Measurements from ENCODE around the gene GHITM. TPM values are rescaled to one million over a fixed set of nuclear protein-coding genes. Genes with fewer than 3 reads are reported as not detected.
"Not testable (repeated sequence)": the region's sequence is repeated elsewhere in the genome, so short reads cannot be mapped to it uniquely, and the experiment has no call there.

GHITM gene
- total and polyA plus RNA-seq, 2 of the 8 experiments (the other 6 are each of a cell fraction or from before 2014, with no cell fraction given) = 86.2 to 97.0 TPM

DNA sequence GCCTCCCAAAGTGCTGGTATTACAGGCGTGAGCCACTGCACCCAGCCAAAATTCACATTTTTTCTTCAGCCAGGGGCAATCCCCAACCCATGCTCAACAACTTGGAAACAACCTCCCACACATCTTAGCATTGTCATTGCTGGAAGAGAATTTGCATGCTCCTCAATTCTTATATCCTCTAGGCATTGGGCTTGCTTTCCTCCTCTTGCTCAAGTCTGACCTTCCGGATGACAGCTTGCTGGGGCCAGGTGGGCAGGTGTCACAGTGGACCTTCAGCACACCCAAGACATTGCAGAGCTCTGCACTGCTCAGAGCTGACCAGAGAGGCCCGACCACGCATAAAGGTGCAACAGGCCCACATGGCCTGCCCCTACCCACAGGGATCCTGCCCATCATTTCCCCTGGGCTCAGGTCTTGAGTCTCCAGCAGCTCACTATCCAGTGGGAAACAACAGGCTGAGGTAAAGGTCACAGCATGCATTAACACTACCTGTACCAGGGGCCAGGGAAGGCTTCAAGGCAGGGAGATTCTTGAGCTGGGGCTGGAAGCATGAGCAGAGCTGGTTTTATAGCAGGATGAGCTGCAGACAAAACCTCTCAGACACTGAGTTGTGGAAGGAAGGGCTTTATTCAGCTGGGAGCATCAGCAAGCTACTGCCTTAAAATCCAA lies 27.4 kb downstream of the GHITM start (continued):
- TF ChIP-seq EGR1 (IDR thresholded peaks at IDR 0.05; ENCODE audit: borderline replicate concordance, low read depth, low read length) (no peak), EP300 (IDR thresholded peaks at IDR 0.05; ENCODE audit: borderline replicate concordance in 1 of 2, low read depth in 2 of 2, low read length in 2 of 2) (no peak)
- TF ChIP-seq, protein P1, sequence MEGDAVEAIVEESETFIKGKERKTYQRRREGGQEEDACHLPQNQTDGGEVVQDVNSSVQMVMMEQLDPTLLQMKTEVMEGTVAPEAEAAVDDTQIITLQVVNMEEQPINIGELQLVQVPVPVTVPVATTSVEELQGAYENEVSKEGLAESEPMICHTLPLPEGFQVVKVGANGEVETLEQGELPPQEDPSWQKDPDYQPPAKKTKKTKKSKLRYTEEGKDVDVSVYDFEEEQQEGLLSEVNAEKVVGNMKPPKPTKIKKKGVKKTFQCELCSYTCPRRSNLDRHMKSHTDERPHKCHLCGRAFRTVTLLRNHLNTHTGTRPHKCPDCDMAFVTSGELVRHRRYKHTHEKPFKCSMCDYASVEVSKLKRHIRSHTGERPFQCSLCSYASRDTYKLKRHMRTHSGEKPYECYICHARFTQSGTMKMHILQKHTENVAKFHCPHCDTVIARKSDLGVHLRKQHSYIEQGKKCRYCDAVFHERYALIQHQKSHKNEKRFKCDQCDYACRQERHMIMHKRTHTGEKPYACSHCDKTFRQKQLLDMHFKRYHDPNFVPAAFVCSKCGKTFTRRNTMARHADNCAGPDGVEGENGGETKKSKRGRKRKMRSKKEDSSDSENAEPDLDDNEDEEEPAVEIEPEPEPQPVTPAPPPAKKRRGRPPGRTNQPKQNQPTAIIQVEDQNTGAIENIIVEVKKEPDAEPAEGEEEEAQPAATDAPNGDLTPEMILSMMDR (IDR thresholded peaks at IDR 0.05; ENCODE audit: control extremely low read depth in 1 of 3, insufficient read depth in 1 of 3, low read depth in 1 of 3, low read length in 3 of 3) = no peak

DNA sequence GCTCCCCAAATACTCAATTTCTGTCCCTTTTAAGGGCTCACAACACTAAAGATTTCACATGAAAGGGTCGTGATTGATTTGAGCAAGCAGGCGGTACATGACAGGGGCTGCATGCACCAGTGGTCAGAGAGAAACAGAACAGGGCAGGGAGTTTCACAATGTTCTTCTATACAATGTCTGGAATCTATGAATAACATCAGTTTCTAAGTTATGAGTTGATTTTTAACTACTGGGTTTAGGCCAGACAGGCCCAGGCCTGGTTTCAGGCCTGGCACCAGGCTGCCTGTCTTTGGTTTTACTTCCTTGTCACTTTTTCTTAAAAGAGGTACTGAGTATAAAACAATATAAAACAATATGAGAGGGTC lies 28.0 kb downstream of the GHITM start:
- 90% methylated on average over 2 of the region's 2 CpGs; no CpG with 5 or more reads in 1 of the 2 experiments for WGBS, 2 experiments (ENCODE audit: extremely low coverage in 1 of 2, insufficient coverage in 1 of 2, insufficient read length in 1 of 2, insufficient replicate concordance in 2 of 2, low coverage in 1 of 2, low lambda C conversion rate in 2 of 2, missing lambda C conversion rate in 1 of 2)
- H2BK15ac ChIP-seq (ENCODE audit: low read length); H3K36me3 ChIP-seq (ENCODE audit: control insufficient read depth in 2 of 4, insufficient read depth in 4 of 4, low read length in 3 of 4); FAIRE-seq; H3K9ac ChIP-seq (replicated peaks in 1 of 4; ENCODE audit: extremely low read depth in 1 of 4, low read depth in 3 of 4, low read length in 3 of 4); H3K4me3 ChIP-seq (ENCODE audit: extremely low read depth in 1 of 4, insufficient read depth in 2 of 4, low read depth in 3 of 4, low read length in 4 of 4); H4K5ac ChIP-seq (ENCODE audit: insufficient read length, low read depth, low read length); H3K23ac ChIP-seq (ENCODE audit: insufficient read length); H2AK5ac ChIP-seq (ENCODE audit: low read depth, low read length); H3K9me3 ChIP-seq (ENCODE audit: insufficient read depth in 2 of 2, low read depth in 1 of 2, low read length in 1 of 2); POLR2A ChIA-PET (ENCODE audit: partially characterized antibody); H2AFZ ChIP-seq (ENCODE audit: low read length); H4K91ac ChIP-seq (replicated peaks; ENCODE audit: insufficient read length, low read length); H3K18ac ChIP-seq (ENCODE audit: extremely low read depth, low read length); H3K14ac ChIP-seq (ENCODE audit: insufficient read length); H2BK120ac ChIP-seq (replicated peaks; ENCODE audit: low read depth, low read length); H3K27ac ChIP-seq (ENCODE audit: low read depth, low read length); H2BK20ac ChIP-seq (ENCODE audit: low read length); H3K23me2 ChIP-seq (ENCODE audit: low read depth, low read length); H3K4me2 ChIP-seq (ENCODE audit: insufficient read depth in 1 of 2, low read depth in 2 of 2, low read length in 2 of 2); H3K4ac ChIP-seq (replicated peaks; ENCODE audit: insufficient read length, low read depth, low read length); DNase-seq (ENCODE audit: low read depth in 1 of 2, low spot score in 2 of 2); H3K79me2 ChIP-seq (ENCODE audit: control insufficient read depth in 1 of 2, insufficient read depth in 2 of 2, low read length in 2 of 2); H4K8ac ChIP-seq (ENCODE audit: extremely low read depth, insufficient read depth, low read length); H3K79me1 ChIP-seq (ENCODE audit: low read depth, low read length); H3K56ac ChIP-seq (replicated peaks; ENCODE audit: insufficient read length, low read depth, low read length); H3K27me3 ChIP-seq (replicated peaks in 1 of 4; ENCODE audit: control insufficient read depth in 3 of 4, extremely low read depth in 1 of 4, insufficient read depth in 3 of 4, low read length in 3 of 4); H2BK5ac ChIP-seq (ENCODE audit: low read depth, low read length); H4K20me1 ChIP-seq (replicated peaks in 1 of 2; ENCODE audit: control insufficient read depth in 1 of 2, insufficient read depth in 2 of 2, low read length in 2 of 2); H2BK12ac ChIP-seq (ENCODE audit: low read depth, low read length): not testable (repeated sequence)
- CTCF ChIA-PET (ENCODE audit: partially characterized antibody) = interaction anchor here (0.8 to 2.9 kb wide), 4 partner anchors 19 to 91 kb away, joined by 3 to 14 read pairs (median 4); no protein-coding TSS in a partner anchor
- peaks cover 9 to 25% (median 11%) of the 10 kb centered on the region in 4 experiments; a peak in 6 of 7 replicates for H3K4me1 ChIP-seq (replicated peaks in 1 of 4; ENCODE audit: control insufficient read depth in 3 of 4, insufficient read depth in 4 of 4, low read length in 3 of 4)

Measured in H1 (cell line).